Dermis microvascular lymphatic vessel endothelial cell (primary cell): Measurements from ENCODE around the gene CLIC4. TPM values are rescaled to one million over a fixed set of nuclear protein-coding genes. Genes with fewer than 3 reads are reported as not detected.
A peak's percentile ranks its signal among the peaks of the same experiment; 100 is the strongest.

Experiments used
- DNase-seq, 2 donors: peaks; one replicate each; pipeline versions ENCODE4 v3.0.0 to v3.0.0-alpha.2; 2010; ENCODE audit warnings: low read depth in 2 of 2
- total RNA-seq: library from RNA; depleted of rRNA; stranded (reverse); fragments of >200 nt; gene quantifications from 2 replicates; pipeline ENCODE4 v1.2.1, GENCODE V29; 2014

CLIC4 gene
- total RNA-seq, 1 donor from 2014 or later, result 173 TPM

DNA sequence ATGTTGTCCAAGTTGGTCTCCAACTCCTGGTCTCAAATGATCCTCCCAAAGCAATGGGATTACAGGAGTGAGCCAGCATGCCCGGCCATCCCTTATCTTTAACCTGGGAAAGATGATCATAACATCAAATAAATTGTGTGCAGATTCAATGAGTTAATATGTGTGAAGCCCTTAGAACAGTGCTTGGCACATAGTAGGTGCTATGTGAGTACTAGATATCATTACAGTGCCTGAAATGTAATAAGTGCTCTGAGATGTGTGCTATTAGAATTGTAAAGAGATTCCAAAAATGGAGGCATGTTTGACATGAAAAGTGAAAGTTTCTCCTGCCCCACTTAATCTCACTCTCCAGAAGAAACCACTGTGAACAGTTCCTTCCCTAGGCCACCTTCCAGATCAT lies 113.0 kb downstream of the CLIC4 start:
- DNase-seq, result no peak

DNA sequence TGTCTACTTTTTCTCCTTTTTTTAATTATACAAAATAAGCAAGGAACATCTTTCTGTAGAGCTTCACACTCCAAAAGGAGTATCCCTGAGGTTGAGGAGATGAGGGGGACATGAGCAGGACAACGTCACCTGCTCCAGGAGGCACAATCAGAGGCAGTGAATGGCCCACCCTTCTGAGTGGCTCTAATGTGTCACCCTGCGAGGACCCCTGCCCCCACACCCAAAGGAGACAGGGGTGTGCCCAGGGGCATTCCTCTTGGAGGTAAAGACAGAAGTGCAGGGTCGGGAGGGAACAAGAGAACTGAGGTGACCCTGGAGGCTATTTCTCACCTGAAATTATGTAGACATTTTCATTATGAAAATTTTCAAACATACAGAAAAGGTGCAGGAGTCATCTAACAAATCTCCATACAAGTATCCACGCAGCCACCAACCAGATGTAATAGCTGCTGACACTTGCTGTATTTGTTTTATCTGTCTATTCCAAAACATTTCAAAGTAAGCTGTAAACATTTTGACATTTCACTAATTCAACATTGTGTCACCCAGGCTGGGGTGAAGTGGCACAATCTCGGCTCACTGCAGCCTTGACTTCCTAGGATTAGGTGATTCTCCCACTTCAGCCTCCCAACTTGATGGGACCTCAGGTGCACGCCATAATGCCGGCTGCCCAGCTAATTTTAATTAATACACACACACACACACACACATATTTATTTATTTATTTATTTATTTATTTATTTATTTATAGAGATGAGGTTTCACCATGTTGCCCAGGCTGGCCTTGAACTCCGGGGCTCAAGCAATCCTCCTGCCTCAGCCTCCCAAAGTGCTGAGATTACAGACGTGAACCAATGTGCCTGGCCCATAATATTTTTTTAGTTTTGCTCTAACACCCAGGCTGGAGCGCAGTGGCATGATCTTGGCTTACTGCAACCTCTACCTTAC lies 114.1 kb downstream of the CLIC4 start:
- DNase-seq, result no peak

GRCh38 chr1:24860841-24861240 lies 115.6 kb downstream of the CLIC4 start:
- DNase-seq, result no peak

DNA sequence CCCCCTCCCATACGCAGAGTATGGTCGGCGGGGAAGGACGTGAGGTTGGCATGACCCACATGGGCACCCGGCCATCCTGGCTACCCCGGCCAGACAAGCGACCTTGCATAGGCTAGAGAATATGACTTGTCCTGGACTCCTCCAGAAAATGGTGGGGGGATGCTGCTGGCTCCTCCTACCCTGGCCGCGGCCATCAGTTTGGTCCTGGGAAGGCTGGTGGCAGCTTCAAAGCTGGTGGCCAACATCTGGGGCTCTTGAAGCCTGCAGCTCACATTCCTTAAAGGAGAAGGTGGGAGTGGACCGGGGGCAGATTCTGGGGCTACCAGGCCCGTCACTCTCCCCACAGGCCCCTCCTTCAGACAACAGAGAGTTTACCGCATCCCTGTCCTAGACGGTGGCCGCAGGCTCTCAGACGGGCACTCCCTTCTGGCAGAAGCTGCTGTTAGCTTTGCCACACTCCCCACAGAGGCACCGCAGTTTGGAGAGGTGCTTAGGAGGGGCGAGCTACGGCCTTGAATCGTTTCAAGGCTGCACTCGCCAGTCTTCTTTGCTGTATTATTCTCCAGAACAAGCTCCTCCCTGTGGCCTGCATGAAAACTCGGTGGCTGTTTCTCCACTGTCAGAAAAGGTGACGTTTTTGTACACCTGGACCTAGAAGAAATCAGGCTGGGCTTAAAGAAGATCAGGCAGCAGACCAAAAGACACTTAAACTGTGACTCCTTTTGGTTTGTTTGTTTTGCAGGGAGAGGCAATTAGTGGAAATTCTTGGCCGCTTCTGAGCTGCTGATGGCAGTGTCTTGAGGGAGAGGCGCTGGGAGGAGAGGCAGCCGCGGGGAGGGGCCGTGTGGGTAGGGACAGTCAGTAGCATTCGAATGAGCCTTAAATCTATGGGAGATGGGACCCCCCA lies 116.8 kb downstream of the CLIC4 start:
- no peak for DNase-seq

- DNase-seq, result no peak
Measured at GRCh38 chr1:24862775-24863483, 117.7 kb downstream of the CLIC4 start.

- peak in 1 of 2 donors; percentile 48 for DNase-seq
Measured at GRCh38 chr1:24864370-24864777, 119.1 kb downstream of the CLIC4 start.

GRCh38 chr1:24865168-24865567 lies 119.9 kb downstream of the CLIC4 start:
- DNase-seq, result peak in 1 of 2 donors; percentile 36

GRCh38 chr1:24865587-24865986 lies 120.3 kb downstream of the CLIC4 start:
- no peak for DNase-seq

- no peak for DNase-seq
Measured at GRCh38 chr1:24866211-24867083, 121.2 kb downstream of the CLIC4 start.

DNA sequence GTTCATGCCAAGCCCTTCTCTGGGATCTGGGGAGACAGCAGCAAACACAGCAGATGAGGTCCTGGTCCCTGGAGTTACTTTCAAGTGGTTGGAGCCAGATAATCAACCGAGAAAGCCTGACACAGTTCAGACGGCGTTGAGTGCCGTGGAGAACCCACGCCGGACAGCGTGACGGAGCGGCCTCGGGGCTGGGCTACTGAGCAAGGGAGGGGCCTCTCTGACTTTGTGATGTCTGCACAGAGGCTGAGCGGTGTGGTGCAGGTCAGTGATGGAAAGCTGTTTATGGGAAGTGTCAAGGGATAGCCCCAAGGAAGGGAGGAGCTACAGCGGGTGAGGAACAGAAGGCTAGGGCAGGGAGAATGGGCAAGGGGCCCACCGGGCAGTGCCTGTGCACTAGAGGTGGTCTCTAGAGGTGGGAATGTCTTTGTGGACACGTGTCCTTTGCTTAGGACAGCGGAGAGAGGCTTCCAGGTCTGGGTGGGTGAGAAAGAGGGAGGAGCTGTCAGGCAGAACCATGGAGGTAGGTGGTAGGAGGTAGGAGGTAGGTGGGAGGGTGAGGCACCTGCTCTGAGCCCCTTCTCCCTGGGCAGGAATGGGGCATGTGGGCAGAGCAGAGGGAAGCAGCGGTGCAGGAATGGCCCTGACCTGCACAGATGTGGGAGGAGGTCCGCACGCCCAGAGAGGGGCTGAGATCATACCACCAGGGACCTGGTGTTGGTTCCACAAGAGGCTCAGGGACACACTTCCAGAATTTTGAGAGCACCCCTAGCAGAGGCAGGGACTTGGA lies 122.0 kb downstream of the CLIC4 start:
- DNase-seq, result no peak

DNA sequence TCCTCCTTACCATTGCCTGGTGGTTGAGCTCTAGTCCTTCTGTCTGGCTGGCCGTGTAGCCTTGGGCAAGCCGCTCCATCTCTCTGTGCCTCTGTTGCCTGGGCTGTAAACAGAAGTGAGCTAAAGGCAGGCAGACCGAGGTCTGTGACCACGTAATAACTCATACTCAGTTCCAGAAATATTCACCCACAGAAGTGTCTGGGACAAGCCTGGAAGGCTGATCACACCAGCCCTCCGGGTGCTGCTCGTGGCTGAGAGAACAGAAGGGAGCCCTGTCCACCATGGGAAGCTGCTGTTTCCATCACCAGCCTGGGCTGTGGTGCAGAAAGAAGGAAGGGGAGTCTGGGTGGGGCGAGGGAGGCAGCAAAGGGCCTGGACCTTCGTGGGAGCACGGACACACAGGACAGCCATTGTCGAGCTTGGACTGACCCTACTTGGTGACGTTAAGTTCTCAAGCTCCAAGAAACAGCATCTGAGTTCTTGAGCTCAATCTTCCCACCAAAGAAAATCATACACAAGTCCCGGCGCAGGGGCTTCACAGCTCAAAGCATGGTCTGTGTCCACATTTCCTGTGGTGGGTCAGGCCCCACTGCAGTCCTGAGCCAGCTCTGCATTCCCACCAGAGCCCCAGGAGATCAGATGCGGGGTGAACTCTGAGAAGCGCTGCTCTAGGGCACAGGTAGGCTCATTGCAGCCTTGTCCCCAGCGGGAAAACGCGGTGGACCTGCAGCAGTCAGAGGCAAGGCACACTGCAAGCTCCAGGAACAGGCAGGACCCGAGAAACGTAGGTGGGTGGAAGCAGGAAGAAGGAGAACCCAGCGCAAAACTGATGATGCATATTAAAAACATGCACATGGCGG lies 123.0 kb downstream of the CLIC4 start:
- DNase-seq, result no peak

DNA sequence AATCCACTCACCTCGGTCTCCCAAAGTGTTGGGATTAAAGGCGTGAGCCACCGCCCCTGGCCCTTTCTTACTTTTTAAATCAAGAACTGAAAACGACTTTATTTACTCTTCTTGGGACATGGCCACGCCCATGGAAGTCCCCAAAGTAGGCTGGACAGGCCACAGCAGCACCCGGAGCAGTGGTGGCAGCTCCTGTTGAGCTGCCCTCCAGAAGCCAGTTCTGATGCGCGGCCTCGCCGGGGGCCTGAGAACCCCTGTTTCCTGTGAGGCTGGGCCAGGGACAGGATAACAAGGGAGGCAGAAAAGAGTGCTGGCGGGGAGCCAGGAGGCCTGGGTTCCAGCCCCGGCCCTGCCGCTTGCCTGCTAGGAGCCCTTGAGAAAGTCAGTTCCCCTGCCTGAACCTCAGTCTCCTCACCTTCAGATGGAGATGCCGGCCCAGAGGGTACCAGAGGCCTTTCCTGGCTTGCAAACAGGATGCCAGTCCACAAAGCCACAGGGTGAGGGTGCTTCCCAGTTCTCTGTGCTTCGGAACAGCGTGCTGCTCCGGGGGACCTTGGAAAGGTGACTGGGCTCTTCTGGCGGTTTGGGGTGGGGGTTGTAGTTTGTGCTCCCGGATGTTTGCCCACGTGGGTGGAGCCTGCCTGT lies 125.4 kb downstream of the CLIC4 start:
- no peak for DNase-seq

DNA sequence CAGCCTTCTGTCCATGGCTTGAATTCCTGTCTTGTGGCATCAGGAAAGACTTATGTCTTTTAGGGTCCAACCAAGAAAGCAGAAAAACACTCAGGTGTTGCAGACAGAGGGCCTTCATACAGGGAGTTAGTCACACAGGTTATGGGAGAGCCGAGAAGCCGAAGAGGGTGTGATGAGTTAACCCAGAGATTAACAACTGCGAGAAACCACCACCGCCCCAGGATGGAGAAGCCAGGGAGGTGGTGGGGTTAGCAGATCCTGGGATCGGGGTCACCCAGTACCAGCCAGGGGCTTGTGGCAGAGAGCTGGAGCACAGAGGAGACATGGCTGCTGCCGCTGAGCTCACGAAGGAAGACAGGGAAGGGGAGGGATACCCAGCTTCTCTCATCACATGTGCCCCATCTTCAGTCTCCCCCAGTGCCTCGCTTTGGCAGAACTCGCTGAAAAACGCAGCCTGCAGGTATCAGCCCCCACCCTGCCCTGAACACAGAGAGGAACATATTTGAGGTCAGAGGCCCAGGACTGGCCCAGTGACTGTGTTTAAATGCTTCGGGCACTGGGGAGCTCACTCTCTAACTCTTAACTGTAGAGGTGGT lies 126.2 kb downstream of the CLIC4 start:
- DNase-seq, result no peak

- no peak for DNase-seq
Measured at GRCh38 chr1:24872061-24872850, 127.0 kb downstream of the CLIC4 start.

DNA sequence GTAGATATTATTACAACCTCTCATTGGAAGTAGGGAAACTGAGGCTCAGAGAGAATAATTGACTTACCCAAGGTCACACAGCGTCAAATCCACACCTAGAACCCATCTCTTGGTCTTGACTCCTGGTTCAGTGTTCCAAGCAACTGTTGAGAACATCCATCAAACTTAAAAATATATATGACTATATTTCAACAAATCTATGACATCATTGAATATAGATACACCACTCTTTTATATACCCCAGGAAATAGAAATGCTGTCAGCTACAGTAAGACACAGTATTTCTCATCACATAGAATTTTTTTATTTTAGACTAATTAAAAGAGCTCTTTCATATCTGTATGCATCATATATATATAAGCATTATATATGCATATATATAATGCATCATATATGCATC lies 127.9 kb downstream of the CLIC4 start:
- DNase-seq, result no peak

- no peak for DNase-seq
Measured at GRCh38 chr1:24874056-24874455, 128.8 kb downstream of the CLIC4 start.

DNA sequence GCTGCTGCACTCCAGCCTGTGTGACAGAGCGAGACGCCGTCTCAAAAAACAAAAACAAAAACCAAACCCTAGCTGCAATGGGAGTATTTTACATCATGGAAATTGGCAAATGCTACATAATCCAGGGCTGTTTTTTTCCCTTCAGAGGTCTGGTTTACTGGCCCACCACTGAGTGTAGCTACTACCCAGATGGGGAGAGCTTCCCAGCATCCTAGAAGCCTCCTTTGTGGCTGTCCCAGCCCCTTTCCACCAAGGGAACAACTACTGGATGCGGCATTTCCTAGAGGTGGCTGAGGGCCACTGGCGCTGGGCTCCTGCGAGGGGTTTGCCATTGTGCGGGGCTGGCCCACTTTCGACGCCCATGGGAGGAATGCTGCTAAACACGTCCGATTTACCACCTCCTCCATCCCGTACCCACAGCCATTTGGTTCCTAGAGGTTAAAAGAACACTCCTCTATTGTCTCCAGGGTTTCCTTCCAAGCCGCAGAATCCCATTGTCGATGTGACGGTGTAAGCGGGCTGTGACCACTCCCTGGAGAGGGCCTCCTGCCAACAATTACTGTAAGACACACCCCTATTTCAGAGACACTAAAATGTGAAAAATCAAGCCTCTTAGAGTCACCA lies 129.5 kb downstream of the CLIC4 start:
- no peak for DNase-seq
